ENCODE data around the gene ADAM22. TPM values are rescaled to one million over a fixed set of nuclear protein-coding genes. Genes with fewer than 3 reads are reported as not detected.

Gene ADAM22
- total and polyA plus RNA-seq, 2 experiments from 2014 or later = 1.6 to 9.8 TPM

GRCh38 chr7:88226201-88226600, 292.1 kb downstream of the ADAM22 start:
- TF ChIP-seq EZH2 (IDR thresholded peaks at IDR 0.05; ENCODE audit: borderline replicate concordance) (no peak), CTCF (IDR thresholded peaks at IDR 0.05; ENCODE audit: poor library complexity) (no peak), EZH2phosphoT487 (IDR thresholded peaks at IDR 0.05; ENCODE audit: low read depth, severe bottlenecking, unreplicated experiment) (no peak)

GRCh38 chr7:88226886-88227516, 292.9 kb downstream of the ADAM22 start:
- peak; percentile 76 for DNase-seq (ENCODE audit: low spot score)
- peak overlapping the region; percentile 57 for H3K27ac ChIP-seq
- peaks cover 10% of the 10 kb centered on the region for H3K4me1 ChIP-seq (ENCODE audit: insufficient read depth)
- H3K4me3 ChIP-seq = no peak overlapping the region
- H4K20me1 ChIP-seq (ENCODE audit: insufficient read depth, poor library complexity, severe bottlenecking) = no peaks in the 10 kb centered on the region
- H3K79me2 ChIP-seq = no peaks in the 10 kb centered on the region
- H3K27me3 ChIP-seq = no peaks in the 10 kb centered on the region
- H3K9me3 ChIP-seq (ENCODE audit: low read depth) = no peaks in the 10 kb centered on the region
- H3K4me2 ChIP-seq = peak overlapping the region; percentile 52
- WGBS (ENCODE audit: low lambda C conversion rate, missing lambda C conversion rate) = 47% methylated on average over 6 of the region's 6 CpGs
- no peak for TF ChIP-seq EZH2phosphoT487 (IDR thresholded peaks at IDR 0.05; ENCODE audit: low read depth, severe bottlenecking, unreplicated experiment)
- TF ChIP-seq EZH2 (IDR thresholded peaks at IDR 0.05; ENCODE audit: borderline replicate concordance) = no peak
- no peak for TF ChIP-seq CTCF (IDR thresholded peaks at IDR 0.05; ENCODE audit: poor library complexity)
- H3K36me3 ChIP-seq (replicated peaks; ENCODE audit: insufficient read depth, low read depth) = no peaks in the 10 kb centered on the region
- no peaks in the 10 kb centered on the region for H3K9me2 ChIP-seq (replicated peaks; ENCODE audit: insufficient read depth)
- no peak overlapping the region for H2AFZ ChIP-seq

More at GRCh38 chr7:88226201-88226600, 292.1 kb downstream of the ADAM22 start:
- Histone ChIP-seq H3K4me2 (peak overlapping the region; percentile 52), H3K4me3 (peak overlapping the region; percentile 10), H3K9me2 (replicated peaks; ENCODE audit: insufficient read depth) (no peaks in the 10 kb centered on the region), H4K20me1 (ENCODE audit: insufficient read depth, poor library complexity, severe bottlenecking) (no peaks in the 10 kb centered on the region), H3K36me3 (replicated peaks; ENCODE audit: insufficient read depth, low read depth) (no peaks in the 10 kb centered on the region), H3K27ac (peak overlapping the region; percentile 57), H3K9me3 (ENCODE audit: low read depth) (no peaks in the 10 kb centered on the region), H2AFZ (no peak overlapping the region), H3K4me1 (ENCODE audit: insufficient read depth) (peaks cover 10% of the 10 kb centered on the region), H3K27me3 (no peaks in the 10 kb centered on the region), H3K79me2 (no peaks in the 10 kb centered on the region)
- no peak for DNase-seq (ENCODE audit: low spot score)
- 58% methylated on average over 4 of the region's 4 CpGs for WGBS (ENCODE audit: low lambda C conversion rate, missing lambda C conversion rate)

GRCh38 chr7:88229302-88229995, 295.4 kb downstream of the ADAM22 start:
- no peak overlapping the region for H3K4me3 ChIP-seq
- no peaks in the 10 kb centered on the region for H3K9me2 ChIP-seq (replicated peaks; ENCODE audit: insufficient read depth)
- no peak overlapping the region for H2AFZ ChIP-seq
- DNase-seq (ENCODE audit: low spot score) = peak; percentile 27
- peaks cover 10% of the 10 kb centered on the region for H3K4me1 ChIP-seq (ENCODE audit: insufficient read depth)
- no peak for TF ChIP-seq CTCF (IDR thresholded peaks at IDR 0.05; ENCODE audit: poor library complexity)
- TF ChIP-seq EZH2 (IDR thresholded peaks at IDR 0.05; ENCODE audit: borderline replicate concordance) = no peak
- TF ChIP-seq EZH2phosphoT487 (IDR thresholded peaks at IDR 0.05; ENCODE audit: low read depth, severe bottlenecking, unreplicated experiment) = no peak
- H3K36me3 ChIP-seq (replicated peaks; ENCODE audit: insufficient read depth, low read depth) = no peaks in the 10 kb centered on the region
- no peaks in the 10 kb centered on the region for H4K20me1 ChIP-seq (ENCODE audit: insufficient read depth, poor library complexity, severe bottlenecking)
- no peaks in the 10 kb centered on the region for H3K79me2 ChIP-seq
- no peaks in the 10 kb centered on the region for H3K9me3 ChIP-seq (ENCODE audit: low read depth)
- WGBS (ENCODE audit: low lambda C conversion rate, missing lambda C conversion rate) = 71% methylated on average over 4 of the region's 4 CpGs
- H3K4me2 ChIP-seq = peak overlapping the region; percentile 28
- H3K27me3 ChIP-seq = no peaks in the 10 kb centered on the region
- peak overlapping the region; percentile 22 for H3K27ac ChIP-seq

All from hepatocyte (in vitro differentiated cells).